NCI-H774 (cell line): Measurements from ENCODE around the gene BRD7.
A peak's percentile ranks its signal among the peaks of the same experiment; 100 is the strongest.

Source experiments
- DNase-seq: peaks from one replicate; lab custom pipeline; 2025; lab: John Stamatoyannopoulos, UW

The BRD7 gene

DNA sequence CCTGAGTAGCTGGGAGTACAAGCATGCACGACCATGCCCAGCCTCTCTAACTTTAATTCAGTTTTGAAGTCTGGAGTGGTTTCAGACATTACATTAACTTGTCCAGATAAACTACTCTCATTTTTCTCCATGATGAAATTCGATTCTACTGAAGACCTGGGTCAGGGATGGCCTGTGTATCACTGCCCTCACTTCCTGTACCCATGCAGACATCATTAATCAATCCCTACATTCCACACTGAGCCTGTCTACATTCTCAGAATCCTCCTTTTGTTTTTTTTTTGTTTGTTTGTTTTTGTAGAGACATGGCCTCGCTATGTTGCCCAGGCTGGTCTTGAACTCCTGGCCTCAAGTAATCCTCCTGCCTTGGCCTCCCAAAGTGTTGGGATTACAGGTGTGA, 79.9 kb downstream of the BRD7 start:
- no peak for DNase-seq

- DNase-seq = no peak
These were observed 80.8 kb downstream of the BRD7 start for GRCh38 chr16:50288026-50288425.

- no peak for DNase-seq
These were observed 82.1 kb downstream of the BRD7 start for GRCh38 chr16:50286681-50287080.

- no peak for DNase-seq
These were observed 83.3 kb downstream of the BRD7 start for GRCh38 chr16:50285406-50286003.

DNA sequence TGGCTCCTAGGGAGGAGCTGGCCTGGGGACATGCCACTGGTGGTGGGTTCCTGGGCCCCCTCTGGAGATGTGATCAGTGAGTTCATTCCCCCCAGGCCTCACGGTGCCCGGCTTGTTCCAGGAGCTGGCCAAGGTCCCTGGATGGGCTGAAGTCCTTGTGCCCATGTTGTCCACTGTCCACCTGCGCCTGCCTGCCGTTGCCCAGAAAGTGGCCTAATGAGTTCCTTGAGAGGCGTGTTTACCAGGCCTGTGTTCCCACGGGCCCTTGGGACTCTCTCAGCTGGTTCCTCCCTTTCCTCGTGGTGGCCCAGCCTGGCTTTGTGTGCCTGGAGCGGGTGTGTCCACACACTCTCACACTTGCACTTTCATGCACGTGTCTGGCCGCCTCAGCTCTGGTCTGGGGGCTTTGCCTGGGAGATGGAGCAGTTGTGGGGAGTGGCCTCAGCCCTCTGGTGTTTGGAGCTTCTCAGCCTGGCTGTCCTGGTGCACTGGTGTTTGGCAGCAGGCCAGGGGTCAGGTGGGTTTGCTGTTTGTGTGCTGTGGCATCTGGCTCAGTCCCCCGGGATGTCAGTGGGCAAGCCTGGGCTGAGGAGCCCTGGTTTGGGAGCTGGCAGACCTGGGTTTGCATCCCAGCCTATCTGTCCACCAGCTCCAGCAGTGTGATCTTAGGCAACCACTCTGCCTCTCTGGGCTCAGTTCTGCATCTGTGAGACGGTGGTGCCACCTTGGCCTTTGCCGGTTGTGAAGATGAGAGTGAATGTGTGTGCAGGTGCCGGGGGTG, 84.5 kb downstream of the BRD7 start:
- DNase-seq = no peak

GRCh38 chr16:50282955-50283631, 85.7 kb downstream of the BRD7 start:
- DNase-seq = no peak

DNA sequence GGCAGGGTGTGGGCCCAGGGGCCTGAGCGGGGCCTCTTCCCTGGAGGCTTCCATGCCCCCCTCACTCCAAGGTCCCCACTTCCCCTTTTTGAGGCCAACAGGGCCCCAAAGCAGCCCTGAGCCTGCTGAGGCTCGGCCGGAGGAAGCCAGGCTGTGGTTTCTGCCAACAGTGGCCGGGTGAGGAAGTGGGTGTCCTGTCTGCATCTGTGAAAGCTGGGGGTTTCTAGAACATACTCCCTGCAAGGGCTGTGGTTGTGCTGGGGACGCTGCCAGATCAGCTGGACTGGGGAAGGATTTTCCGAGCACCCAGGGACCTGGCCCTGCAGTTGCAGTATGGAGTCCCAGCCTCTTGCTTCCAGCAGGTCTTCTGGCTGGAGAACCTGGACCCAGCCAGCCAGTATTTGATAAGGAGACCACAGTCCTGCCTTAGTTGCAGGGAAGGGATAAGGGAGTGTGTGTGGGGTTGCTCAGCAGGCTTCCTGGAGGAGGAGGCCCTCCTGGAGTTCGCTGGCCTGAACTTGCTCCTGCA, 86.7 kb downstream of the BRD7 start:
- no peak for DNase-seq

DNA sequence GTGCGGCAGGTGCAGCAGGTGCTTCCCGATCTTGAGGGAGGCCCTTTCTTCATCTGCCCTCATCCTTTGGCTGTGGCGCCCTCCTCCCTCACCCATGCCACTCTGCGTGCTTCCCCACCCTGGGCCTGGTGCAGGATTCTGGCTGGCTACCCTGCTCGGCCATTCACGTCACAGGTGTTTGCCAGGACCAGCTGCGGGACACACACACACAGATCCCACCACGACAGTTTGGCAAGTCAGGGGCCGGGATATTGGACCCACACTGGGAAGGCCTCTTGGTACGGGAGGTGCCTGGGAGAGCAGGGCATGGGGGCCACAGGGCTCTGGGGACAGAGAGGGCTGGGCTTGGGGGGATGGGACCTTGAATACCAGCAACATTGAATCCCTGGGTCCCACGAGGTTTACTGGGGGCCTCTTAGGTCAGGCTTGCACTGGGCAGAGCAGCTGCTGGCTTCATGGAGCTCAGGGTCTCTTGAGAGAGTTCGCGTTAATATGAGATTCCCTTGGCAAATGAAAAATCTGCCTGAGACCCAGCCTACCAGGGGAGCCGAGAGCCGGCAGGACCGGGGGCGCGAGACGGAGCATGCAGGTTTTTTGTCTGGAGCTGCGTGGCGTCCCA, 87.3 kb downstream of the BRD7 start:
- DNase-seq = peak; percentile 67

GRCh38 chr16:50280932-50281331, 87.9 kb downstream of the BRD7 start:
- no peak for DNase-seq

- no peak for DNase-seq
These were observed 89.3 kb downstream of the BRD7 start for GRCh38 chr16:50279504-50279865.

GRCh38 chr16:50278251-50278650, 90.5 kb downstream of the BRD7 start:
- no peak for DNase-seq

- DNase-seq = no peak
These were observed 91.8 kb downstream of the BRD7 start for GRCh38 chr16:50276801-50277555.

DNA sequence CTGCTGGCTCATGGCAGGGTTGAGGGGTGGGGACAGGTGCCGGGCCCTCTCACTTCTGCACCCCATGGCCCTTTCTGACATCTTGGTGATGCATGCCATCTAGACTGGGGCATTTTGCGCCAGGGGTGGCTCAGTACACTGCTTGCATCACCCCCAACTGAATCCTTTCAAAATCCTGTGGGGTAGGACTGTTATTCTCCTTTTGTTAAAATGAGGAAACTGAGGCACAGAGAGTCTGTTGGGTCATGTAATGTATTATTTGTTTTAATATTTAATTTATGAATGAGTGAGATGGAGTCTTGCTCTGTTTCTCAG, 92.5 kb downstream of the BRD7 start:
- no peak for DNase-seq

GRCh38 chr16:50275428-50276325, 93.1 kb downstream of the BRD7 start:
- DNase-seq = no peak

DNA sequence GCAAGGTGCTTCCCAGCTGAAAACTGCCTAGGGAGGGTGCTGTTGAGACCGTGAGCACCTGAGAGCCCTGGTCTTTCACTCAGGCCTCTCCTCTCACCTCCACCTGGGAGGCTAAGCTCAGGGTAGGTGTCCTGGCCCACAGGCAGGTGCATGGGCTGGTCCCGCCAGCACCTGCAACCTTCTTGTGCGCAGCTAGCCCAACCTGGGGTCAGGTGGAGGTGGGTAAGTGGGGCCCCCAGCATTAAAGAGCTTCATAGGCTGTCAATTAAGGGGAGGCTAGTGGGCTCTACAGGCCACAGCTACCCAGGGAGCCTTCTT, 93.7 kb downstream of the BRD7 start:
- no peak for DNase-seq

DNA sequence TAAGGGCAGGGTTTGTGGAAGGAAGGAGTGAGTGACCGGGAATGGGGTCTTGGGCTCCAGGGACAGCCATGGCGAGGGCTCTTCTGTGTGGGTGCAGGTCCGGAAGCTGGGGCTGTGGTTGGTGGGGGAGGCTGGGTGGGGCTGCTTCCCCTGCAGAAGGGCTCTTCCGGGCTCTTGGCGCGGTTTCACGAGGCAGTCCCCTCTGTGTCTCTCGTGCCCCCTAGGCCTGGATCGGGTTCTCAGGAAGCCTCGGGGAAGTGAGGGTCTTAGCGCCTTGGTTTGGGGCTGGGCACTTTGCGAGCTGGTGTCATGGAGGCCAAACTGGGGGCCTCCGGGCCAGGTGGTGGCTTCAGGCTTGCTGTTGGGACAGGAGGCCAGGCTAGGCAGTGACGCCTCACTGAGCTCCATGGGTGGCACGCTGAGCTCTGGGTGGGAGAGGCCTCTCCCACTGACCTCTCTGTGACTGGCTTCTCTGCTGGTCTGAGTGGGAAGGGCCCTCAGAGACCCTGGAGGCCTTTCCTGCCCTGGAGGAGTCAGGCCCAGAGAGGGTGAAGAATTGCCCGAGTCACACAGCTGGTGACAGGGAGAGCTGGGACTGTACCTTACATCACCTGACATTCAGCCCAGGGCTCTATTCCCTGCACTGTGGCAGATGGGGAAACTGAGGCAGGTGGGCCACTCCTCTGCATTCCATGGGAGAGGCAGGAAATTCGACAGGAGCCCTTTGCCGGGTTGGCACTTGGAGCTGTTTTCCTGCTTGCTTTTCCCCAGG, 94.3 kb downstream of the BRD7 start:
- no peak for DNase-seq

GRCh38 chr16:50273888-50274325, 94.9 kb downstream of the BRD7 start:
- DNase-seq = no peak

- DNase-seq = no peak
These were observed 95.5 kb downstream of the BRD7 start for GRCh38 chr16:50273382-50273690.

- no peak for DNase-seq
These were observed 96.0 kb downstream of the BRD7 start for GRCh38 chr16:50272687-50273381.

- no peak for DNase-seq
These were observed 96.6 kb downstream of the BRD7 start for GRCh38 chr16:50272111-50272571.
